HG03045 (cell line): ENCODE results near the gene PTPN14.

Experiments used
- ATAC-seq: cut with Tn5 transposase; IDR thresholded peaks from one replicate; pipeline ENCODE4 v1.9.1; 2021; ENCODE audit warnings: mild to moderate bottlenecking, moderate library complexity; ENCODE audit not compliant: unreplicated experiment

The PTPN14 gene

GRCh38 chr1:214379236-214379970 lies 172.0 kb downstream of the PTPN14 start:
- ATAC-seq = no peak

- ATAC-seq = no peak
Observed at GRCh38 chr1:214378492-214378891, 172.9 kb downstream of the PTPN14 start.

GRCh38 chr1:214377886-214378285 lies 173.5 kb downstream of the PTPN14 start:
- no peak for ATAC-seq

GRCh38 chr1:214377485-214377884 lies 173.9 kb downstream of the PTPN14 start:
- no peak for ATAC-seq

- no peak for ATAC-seq
Observed at GRCh38 chr1:214372092-214372491, 179.3 kb downstream of the PTPN14 start.

GRCh38 chr1:214370615-214371014 lies 180.8 kb downstream of the PTPN14 start:
- ATAC-seq = no peak

- ATAC-seq = no peak
Observed at GRCh38 chr1:214369364-214369763, 182.0 kb downstream of the PTPN14 start.

- no peak for ATAC-seq
Observed at GRCh38 chr1:214367841-214368240, 183.6 kb downstream of the PTPN14 start.

- ATAC-seq = no peak
Observed at GRCh38 chr1:214364786-214365295, 186.6 kb downstream of the PTPN14 start.

- no peak for ATAC-seq
Observed at GRCh38 chr1:214364386-214364785, 187.0 kb downstream of the PTPN14 start.

GRCh38 chr1:214363386-214363785 lies 188.0 kb downstream of the PTPN14 start:
- no peak for ATAC-seq

GRCh38 chr1:214362188-214362882 lies 189.1 kb downstream of the PTPN14 start:
- ATAC-seq = no peak

GRCh38 chr1:214361636-214362035 lies 189.8 kb downstream of the PTPN14 start:
- no peak for ATAC-seq

GRCh38 chr1:214360525-214361164 lies 190.8 kb downstream of the PTPN14 start:
- no peak for ATAC-seq

GRCh38 chr1:214360116-214360515 lies 191.3 kb downstream of the PTPN14 start:
- no peak for ATAC-seq

GRCh38 chr1:214354440-214355148 lies 196.8 kb downstream of the PTPN14 start:
- ATAC-seq = no peak

GRCh38 chr1:214352838-214353237 lies 198.6 kb downstream of the PTPN14 start:
- no peak for ATAC-seq

- ATAC-seq = no peak
Observed at GRCh38 chr1:214351551-214352277, 199.7 kb downstream of the PTPN14 start.

- no peak for ATAC-seq
Observed at GRCh38 chr1:214349781-214350180, 201.6 kb downstream of the PTPN14 start.

GRCh38 chr1:214349008-214349407 lies 202.4 kb downstream of the PTPN14 start:
- no peak for ATAC-seq
